CD4-positive, alpha-beta T cell (primary cell): Measurements from ENCODE around the gene SMC4. TPM values are rescaled to one million over a fixed set of nuclear protein-coding genes. Genes with fewer than 3 reads are reported as not detected.

Source experiments
- ATAC-seq: fragments of 200-7000 bp; cut with Tn5 transposase; one replicate; pipeline ENCODE4 v1.10.0; 2022; ENCODE audit warnings: mild to moderate bottlenecking; ENCODE audit not compliant: poor library complexity
- CTCF ChIA-PET: fragments of 350-600 bp; sonication (Branson Sonifier 250); formaldehyde crosslinking; loops from one replicate; lab custom pipeline; 2021; ENCODE audit warnings: antibody characterized with exemption, inconsistent platforms; lab: Charles Lee
- POLR2A ChIA-PET: fragments of 350-600 bp; sonication (Branson Sonifier 250); formaldehyde crosslinking; loops from one replicate; lab custom pipeline; 2021; ENCODE audit warnings: antibody characterized with exemption, inconsistent platforms; lab: Charles Lee
- DNase-seq, 14 experiments: peaks; one replicate each; pipeline ENCODE4 v3.0.0-alpha.2; 2013 to 2020; ENCODE audit warnings: mixed read lengths in 2 of 14
- H3K27ac ChIP-seq, 2 donors: one replicate each; pipeline versions ENCODE4 v1.5.1 to v1.7.0; 2013; ENCODE audit warnings: low read length in 2 of 2, low read depth in 1 of 2, mild to moderate bottlenecking in 1 of 2
- H3K27me3 ChIP-seq, 2 experiments: 1 replicate in 1 of 2; 2 replicates in 1 of 2; pipeline versions ENCODE4 v1.6.1 to v1.7.0; 2013; ENCODE audit warnings: low read length in 2 of 2, control low read depth in 1 of 2, mild to moderate bottlenecking in 1 of 2, moderate library complexity in 1 of 2; ENCODE audit not compliant: insufficient read depth in 2 of 2, control insufficient read depth in 1 of 2
- H3K36me3 ChIP-seq: one replicate; pipeline ENCODE4 v1.6.1; 2013; ENCODE audit warnings: low read length, control low read depth; ENCODE audit not compliant: insufficient read depth
- H3K4me1 ChIP-seq: one replicate; pipeline ENCODE4 v1.6.1; 2013; ENCODE audit warnings: low read length, control low read depth; ENCODE audit not compliant: insufficient read depth
- H3K4me3 ChIP-seq: one replicate; pipeline ENCODE4 v1.5.1; 2013; ENCODE audit warnings: mild to moderate bottlenecking, low read length, moderate library complexity
- H3K9me3 ChIP-seq, 2 experiments: 1 replicate in 1 of 2; 2 replicates in 1 of 2; pipeline versions ENCODE4 v1.6.1 to v1.7.0; 2013; ENCODE audit warnings: low read length in 2 of 2, mild to moderate bottlenecking in 2 of 2, control low read depth in 1 of 2, moderate library complexity in 1 of 2; ENCODE audit not compliant: control insufficient read depth in 1 of 2, insufficient read depth in 1 of 2
- H3K27ac Mint-ChIP-seq: one replicate; pipeline ENCODE4 v1.8.0; 2020; ENCODE audit warnings: mixed read lengths
- H3K27me3 Mint-ChIP-seq: one replicate; pipeline ENCODE4 v1.8.0; 2021; ENCODE audit warnings: mixed read lengths
- H3K36me3 Mint-ChIP-seq: one replicate; pipeline ENCODE4 v1.8.0; 2021; ENCODE audit warnings: low read depth, mixed read lengths
- H3K4me1 Mint-ChIP-seq: one replicate; pipeline ENCODE4 v1.8.0; 2021; ENCODE audit warnings: low read depth, mixed read lengths
- H3K4me3 Mint-ChIP-seq: one replicate; pipeline ENCODE4 v1.8.0; 2020; ENCODE audit warnings: mild to moderate bottlenecking, mixed read lengths
- H3K9me3 Mint-ChIP-seq: one replicate; pipeline ENCODE4 v1.8.0; 2020; ENCODE audit warnings: mixed read lengths
- intact Hi-C, 2 experiments: fragments of 100-400 bp; cut with DNase I in 1 of 2; cut with micrococcal nuclease in 1 of 2; formaldehyde crosslinking; loops; one replicate each; pipeline versions ENCODE4 v1.15.1 to v1.9.0; 2023 to 2025; cut with DNase I, micrococcal nuclease
- total RNA-seq, 174 experiments: library from RNA in 2 of 174; stranded (reverse) in 2 of 174; gene quantifications; one replicate each; pipeline ENCODE4 v1.2.3 and lab custom pipeline; 2021 to 2026
- TF ChIP-seq, protein P1 (sequence below): fragments of 200-600 bp; IDR thresholded peaks from one replicate; pipeline ENCODE4 v1.8.0; 2022; ENCODE audit warnings: antibody characterized with exemption, mild to moderate bottlenecking

Gene SMC4
- total RNA-seq, 2 experiments from 2014 or later, result 52.3 to 58.8 TPM

- Mint-ChIP-seq H3K4me3 (peak overlapping the region; percentile 95), H3K27ac (peak overlapping the region; percentile 36), H3K27me3 (no peaks in the 10 kb centered on the region), H3K36me3 (peaks cover 17% of the 10 kb centered on the region), H3K9me3 (no peaks in the 10 kb centered on the region), H3K4me1 (peaks cover 50% of the 10 kb centered on the region)
- intact Hi-C loops, result loop anchor here in 1 of 2 experiments (5.0 kb wide), 1 partner anchor 120 kb away; the partner anchor contains the start of gene KPNA4
- TF ChIP-seq, protein P1, sequence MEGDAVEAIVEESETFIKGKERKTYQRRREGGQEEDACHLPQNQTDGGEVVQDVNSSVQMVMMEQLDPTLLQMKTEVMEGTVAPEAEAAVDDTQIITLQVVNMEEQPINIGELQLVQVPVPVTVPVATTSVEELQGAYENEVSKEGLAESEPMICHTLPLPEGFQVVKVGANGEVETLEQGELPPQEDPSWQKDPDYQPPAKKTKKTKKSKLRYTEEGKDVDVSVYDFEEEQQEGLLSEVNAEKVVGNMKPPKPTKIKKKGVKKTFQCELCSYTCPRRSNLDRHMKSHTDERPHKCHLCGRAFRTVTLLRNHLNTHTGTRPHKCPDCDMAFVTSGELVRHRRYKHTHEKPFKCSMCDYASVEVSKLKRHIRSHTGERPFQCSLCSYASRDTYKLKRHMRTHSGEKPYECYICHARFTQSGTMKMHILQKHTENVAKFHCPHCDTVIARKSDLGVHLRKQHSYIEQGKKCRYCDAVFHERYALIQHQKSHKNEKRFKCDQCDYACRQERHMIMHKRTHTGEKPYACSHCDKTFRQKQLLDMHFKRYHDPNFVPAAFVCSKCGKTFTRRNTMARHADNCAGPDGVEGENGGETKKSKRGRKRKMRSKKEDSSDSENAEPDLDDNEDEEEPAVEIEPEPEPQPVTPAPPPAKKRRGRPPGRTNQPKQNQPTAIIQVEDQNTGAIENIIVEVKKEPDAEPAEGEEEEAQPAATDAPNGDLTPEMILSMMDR, result no peak
- Histone ChIP-seq H3K4me3 (no peak overlapping the region), H3K27ac (no peak overlapping the region), H3K4me1 (peaks cover 22% of the 10 kb centered on the region), H3K9me3 (peaks cover 0 to 6% of the 10 kb centered on the region in 2 experiments), H3K27me3 (no peaks in the 10 kb centered on the region), H3K36me3 (no peaks in the 10 kb centered on the region)
- no peak for DNase-seq
- ChIA-PET POLR2A (interaction anchor here (1.1 to 2.6 kb wide), 2 partner anchors 31 to 48 kb away, joined by 3 to 11 read pairs; partner anchors contain the start of gene SMC4), CTCF (no interaction called here)
- ATAC-seq, result no peak
These were observed 48.1 kb downstream of the SMC4 start for GRCh38 chr3:160447544-160447943.

DNA sequence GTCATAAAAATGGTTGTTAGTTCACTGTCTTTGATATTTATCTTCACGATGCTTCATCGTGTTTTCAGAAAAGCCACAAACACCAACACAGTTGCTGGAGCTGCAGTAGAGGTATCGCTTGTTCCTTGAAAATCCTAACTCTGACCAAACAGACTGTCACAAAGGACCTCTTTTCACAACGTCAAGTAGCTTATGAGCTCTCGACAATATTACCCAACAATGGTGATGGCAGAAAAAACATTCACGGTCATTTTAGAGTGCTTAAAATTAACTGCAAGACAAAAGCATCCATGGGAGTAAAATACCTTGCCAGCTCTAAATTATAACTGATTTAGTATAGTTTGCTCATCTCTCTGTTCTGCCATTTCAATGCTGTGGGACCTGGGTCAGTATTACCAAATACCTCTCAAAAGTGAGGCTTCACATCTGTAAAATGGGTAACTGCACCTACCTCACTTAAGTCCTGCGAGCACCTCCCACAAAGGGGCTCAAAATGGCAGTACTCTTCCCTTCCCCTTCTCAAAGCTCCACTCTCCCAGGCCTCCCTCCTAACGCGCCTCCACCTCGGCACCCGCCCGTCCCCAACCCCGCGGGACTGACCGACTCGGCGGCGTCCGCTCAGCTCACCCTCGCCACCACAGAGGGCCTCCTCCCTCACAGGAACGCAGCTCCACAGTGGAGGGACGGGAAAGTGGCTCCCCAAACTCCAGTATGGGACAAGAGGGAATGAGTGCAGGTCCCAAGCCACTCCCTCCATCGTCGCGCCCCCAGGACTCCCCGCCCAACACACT, 49.6 kb downstream of the SMC4 start:
- peak; percentile 31 for ATAC-seq

More for the DNA sequence above, 49.6 kb downstream of the SMC4 start:
- Histone ChIP-seq H3K4me3 (peak overlapping the region; percentile 81), H3K4me1 (peaks cover 22% of the 10 kb centered on the region), H3K9me3 (peaks cover 0 to 6% of the 10 kb centered on the region in 2 experiments), H3K27ac (peak overlapping the region; percentile 74 to 84), H3K27me3 (no peaks in the 10 kb centered on the region), H3K36me3 (no peaks in the 10 kb centered on the region)
- intact Hi-C loops, result loop anchor here (2.0 to 5.0 kb wide), 3 partner anchors 48 to 118 kb away; partner anchors contain the start of genes IFT80 (in 1 of the 2), KPNA4 (in 1 of the 2) and SMC4 (in 1 of the 2)
- peak overlapping the region; percentile 95 for H3K27ac Mint-ChIP-seq
- POLR2A ChIA-PET, result interaction anchor here (0.8 to 2.6 kb wide), 17 partner anchors 9 to 460 kb away, joined by 3 to 29 read pairs (median 6); partner anchors contain the start of genes IFT80, IL12A, KPNA4 and SMC4
- H3K4me1 Mint-ChIP-seq, result peaks cover 44% of the 10 kb centered on the region
- H3K36me3 Mint-ChIP-seq, result peaks cover 17% of the 10 kb centered on the region
- TF ChIP-seq, protein P1, result no peak
- H3K9me3 Mint-ChIP-seq, result no peaks in the 10 kb centered on the region
- CTCF ChIA-PET, result interaction anchor here (1.0 to 1.6 kb wide), 3 partner anchors 21 to 51 kb away, joined by 3 read pairs; no protein-coding TSS in a partner anchor
- peak in 5 of 14 experiments; percentile 17 to 74 (median 57) for DNase-seq
- no peaks in the 10 kb centered on the region for H3K27me3 Mint-ChIP-seq
- peak overlapping the region; percentile 95 for H3K4me3 Mint-ChIP-seq
